Glutamatergic neuron (in vitro differentiated cells): ENCODE data around the gene XRRA1. TPM values are rescaled to one million over a fixed set of nuclear protein-coding genes. Genes with fewer than 3 reads are reported as not detected.

Experiments used
- DNase-seq: peaks from one replicate; pipeline ENCODE4 v3.0.0; 2022
- H3K27ac Mint-ChIP-seq: one replicate; pipeline ENCODE4 v1.8.0; 2020; ENCODE audit warnings: mild to moderate bottlenecking, mixed read lengths, inconsistent platforms; ENCODE audit not compliant: unreplicated experiment
- H3K27me3 Mint-ChIP-seq: one replicate; pipeline ENCODE4 v1.8.0; 2020; ENCODE audit warnings: mild to moderate bottlenecking, moderate library complexity, mixed read lengths, inconsistent platforms; ENCODE audit not compliant: unreplicated experiment
- H3K36me3 Mint-ChIP-seq: one replicate; pipeline ENCODE4 v1.8.0; 2020; ENCODE audit warnings: mild to moderate bottlenecking, mixed read lengths, inconsistent platforms; ENCODE audit not compliant: unreplicated experiment
- H3K4me1 Mint-ChIP-seq: one replicate; pipeline ENCODE4 v1.8.0; 2020; ENCODE audit warnings: mild to moderate bottlenecking, low read depth, mixed read lengths, inconsistent platforms; ENCODE audit not compliant: unreplicated experiment
- H3K4me3 Mint-ChIP-seq: one replicate; pipeline ENCODE4 v1.8.0; 2020; ENCODE audit warnings: mild to moderate bottlenecking, mixed read lengths, inconsistent platforms; ENCODE audit not compliant: unreplicated experiment
- H3K9me3 Mint-ChIP-seq: one replicate; pipeline ENCODE4 v1.8.0; 2020; ENCODE audit warnings: mild to moderate bottlenecking, moderate library complexity, mixed read lengths, inconsistent platforms; ENCODE audit not compliant: unreplicated experiment
- CTCF ChIP-seq: fragments of 200-600 bp; sonication (generic); IDR thresholded peaks from one replicate; pipeline ENCODE4 v1.5.0; 2021; ENCODE audit not compliant: partially characterized antibody, unreplicated experiment
- total RNA-seq: library from RNA; stranded (reverse); fragmentation: NEBNext Ultra II Directional; extraction: Animal tissue kit (Norgen Biotek cat#: 25700); gene quantifications from one replicate; pipeline ENCODE4 v1.2.1, GENCODE V29; 2021; ENCODE audit not compliant: unreplicated experiment

XRRA1 gene
- total RNA-seq, 1 donor from 2014 or later = 8.6 TPM

DNA sequence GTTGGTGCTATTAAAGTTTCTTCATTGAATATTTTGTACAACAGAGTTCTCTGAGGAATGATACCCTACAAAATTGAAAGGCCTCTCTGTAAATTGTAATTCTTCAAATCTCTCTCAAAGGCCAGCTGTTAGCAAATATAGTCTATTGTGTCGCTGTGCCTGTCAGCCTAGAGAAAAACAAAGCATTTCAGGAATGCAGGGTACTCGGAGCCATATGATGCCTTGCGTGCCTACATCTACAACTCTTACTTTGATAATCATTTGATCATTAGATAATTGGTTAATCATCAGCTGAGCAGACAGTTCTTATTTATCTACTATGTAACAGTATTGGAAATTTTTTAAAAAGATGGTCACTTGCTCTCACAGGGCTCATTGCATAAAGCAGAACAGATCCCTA, 132.9 kb downstream of the XRRA1 start:
- no peak for TF ChIP-seq CTCF
- H3K9me3 Mint-ChIP-seq = no peaks in the 10 kb centered on the region
- H3K36me3 Mint-ChIP-seq = no peaks in the 10 kb centered on the region
- no peaks in the 10 kb centered on the region for H3K4me1 Mint-ChIP-seq
- no peak overlapping the region for H3K27ac Mint-ChIP-seq
- DNase-seq = no peak
- no peak overlapping the region for H3K4me3 Mint-ChIP-seq
- H3K27me3 Mint-ChIP-seq = peaks cover 5% of the 10 kb centered on the region

DNA sequence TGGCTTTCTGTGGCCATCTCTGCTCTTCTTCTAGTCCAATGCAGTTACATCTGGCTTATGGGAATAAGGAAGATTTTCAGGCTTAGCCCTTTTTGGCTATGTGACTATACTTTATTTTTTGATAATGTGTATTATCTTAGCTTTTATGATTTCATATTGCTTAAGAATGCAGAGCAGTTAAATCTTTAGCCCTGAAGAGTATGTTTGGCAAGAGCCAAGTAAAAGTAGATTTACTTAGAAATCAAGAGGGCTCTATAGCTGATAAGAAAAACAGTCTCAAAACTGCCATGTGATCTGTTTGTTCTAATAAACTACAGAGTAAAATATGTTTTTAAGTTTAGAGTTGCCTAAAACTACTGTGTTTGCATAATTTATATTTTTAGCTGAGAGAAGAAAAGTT, 139.1 kb downstream of the XRRA1 start:
- H3K27me3 Mint-ChIP-seq = no peaks in the 10 kb centered on the region
- DNase-seq = no peak
- no peaks in the 10 kb centered on the region for H3K36me3 Mint-ChIP-seq
- no peak overlapping the region for H3K27ac Mint-ChIP-seq
- no peak for TF ChIP-seq CTCF
- no peaks in the 10 kb centered on the region for H3K4me1 Mint-ChIP-seq
- H3K9me3 Mint-ChIP-seq = no peaks in the 10 kb centered on the region
- no peak overlapping the region for H3K4me3 Mint-ChIP-seq

DNA sequence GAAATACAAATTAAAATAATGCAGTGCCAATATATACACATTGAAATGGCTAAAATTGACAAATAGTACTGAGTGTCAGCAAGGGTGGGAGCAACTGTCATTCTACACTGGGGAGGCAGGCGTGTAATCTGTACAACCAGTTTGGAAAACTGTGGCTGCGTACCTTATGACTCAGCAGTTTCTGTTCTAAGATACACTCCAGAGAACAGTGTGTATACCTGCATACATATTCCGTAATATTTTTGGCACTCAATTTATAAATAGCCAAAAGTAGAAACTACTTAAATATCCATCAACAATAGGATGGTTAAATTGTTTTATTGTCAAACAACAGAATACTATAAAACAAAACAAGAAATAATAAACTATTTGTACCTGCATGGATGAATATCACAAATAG, 142.6 kb downstream of the XRRA1 start:
- H3K4me1 Mint-ChIP-seq = no peaks in the 10 kb centered on the region
- no peak for DNase-seq
- H3K4me3 Mint-ChIP-seq = no peak overlapping the region
- H3K9me3 Mint-ChIP-seq = no peaks in the 10 kb centered on the region
- no peaks in the 10 kb centered on the region for H3K36me3 Mint-ChIP-seq
- no peak for TF ChIP-seq CTCF
- H3K27ac Mint-ChIP-seq = no peak overlapping the region
- H3K27me3 Mint-ChIP-seq = no peaks in the 10 kb centered on the region

GRCh38 chr11:74791333-74792100, 157.4 kb downstream of the XRRA1 start:
- Mint-ChIP-seq H3K4me1 (no peaks in the 10 kb centered on the region), H3K36me3 (peaks cover 4% of the 10 kb centered on the region)

More at GRCh38 chr11:74791333-74792100, 157.4 kb downstream of the XRRA1 start:
- no peaks in the 10 kb centered on the region for H3K27me3 Mint-ChIP-seq
- no peak overlapping the region for H3K27ac Mint-ChIP-seq
- H3K4me3 Mint-ChIP-seq = no peak overlapping the region
- DNase-seq = no peak
- no peak for TF ChIP-seq CTCF
- no peaks in the 10 kb centered on the region for H3K9me3 Mint-ChIP-seq

Other genes with a start within 250 kb of the XRRA1 start
- gene CHRDL2, start 217.7 kb downstream of the XRRA1 start, total RNA-seq = not detected
- gene RNF169, start 200.2 kb downstream of the XRRA1 start, total RNA-seq = 7.1 TPM
- 112 TPM for gene SPCS2, start 175 bp upstream of the XRRA1 start, total RNA-seq
- gene NEU3, start 39.8 kb upstream of the XRRA1 start, total RNA-seq = 6.6 TPM
- not detected for gene OR2AT4, start 147.8 kb upstream of the XRRA1 start, total RNA-seq
- gene SLCO2B1, start 202.0 kb upstream of the XRRA1 start, total RNA-seq = not detected